Measurements from ENCODE around the gene FOXP1.

DNA sequence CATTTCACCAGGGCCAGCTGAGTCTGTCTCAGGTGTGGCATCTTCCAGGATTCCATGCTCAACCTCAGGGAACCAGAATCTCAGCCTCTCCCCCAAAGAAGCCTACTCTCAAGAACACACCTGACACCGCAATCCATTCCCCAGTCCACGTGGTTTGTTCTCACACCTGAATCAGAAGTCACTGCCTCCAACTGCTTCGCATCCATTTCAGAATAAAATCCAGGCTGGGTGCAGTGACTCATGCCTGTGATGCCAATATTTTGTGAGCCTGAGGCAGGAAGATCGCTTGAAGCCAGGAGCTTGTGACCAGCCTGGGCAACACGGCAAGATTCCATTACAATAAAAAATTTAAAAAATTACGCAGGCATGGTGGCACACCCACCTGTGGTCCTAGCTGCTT is 212.2 kb downstream of the FOXP1 start:
- no peak for TF ChIP-seq CTCF (IDR thresholded peaks at IDR 0.05; ENCODE audit: insufficient read depth, low read depth, low read length)
- TF ChIP-seq EZH2 (IDR thresholded peaks at IDR 0.05; ENCODE audit: insufficient read depth, low read length) = no peak

Measured in astrocyte (in vitro differentiated cells and primary cell).